ENCODE results near the gene SLC22A23. TPM values are rescaled to one million over a fixed set of nuclear protein-coding genes. Genes with fewer than 3 reads are reported as not detected.

Gene SLC22A23
- total and polyA plus RNA-seq, 2 donors (not counting 1 experiment from before 2014, with no cell fraction given), result 0.18 to 1.4 TPM

- H3K4me2 ChIP-seq (replicated peaks; ENCODE audit: low read depth, low read length, poor library complexity, severe bottlenecking), result no peak overlapping the region
- no peak for TF ChIP-seq EZH2 (IDR thresholded peaks at IDR 0.05; ENCODE audit: borderline replicate concordance, insufficient read depth, low read depth, low read length, poor library complexity, severe bottlenecking)
- TF ChIP-seq, protein P1, sequence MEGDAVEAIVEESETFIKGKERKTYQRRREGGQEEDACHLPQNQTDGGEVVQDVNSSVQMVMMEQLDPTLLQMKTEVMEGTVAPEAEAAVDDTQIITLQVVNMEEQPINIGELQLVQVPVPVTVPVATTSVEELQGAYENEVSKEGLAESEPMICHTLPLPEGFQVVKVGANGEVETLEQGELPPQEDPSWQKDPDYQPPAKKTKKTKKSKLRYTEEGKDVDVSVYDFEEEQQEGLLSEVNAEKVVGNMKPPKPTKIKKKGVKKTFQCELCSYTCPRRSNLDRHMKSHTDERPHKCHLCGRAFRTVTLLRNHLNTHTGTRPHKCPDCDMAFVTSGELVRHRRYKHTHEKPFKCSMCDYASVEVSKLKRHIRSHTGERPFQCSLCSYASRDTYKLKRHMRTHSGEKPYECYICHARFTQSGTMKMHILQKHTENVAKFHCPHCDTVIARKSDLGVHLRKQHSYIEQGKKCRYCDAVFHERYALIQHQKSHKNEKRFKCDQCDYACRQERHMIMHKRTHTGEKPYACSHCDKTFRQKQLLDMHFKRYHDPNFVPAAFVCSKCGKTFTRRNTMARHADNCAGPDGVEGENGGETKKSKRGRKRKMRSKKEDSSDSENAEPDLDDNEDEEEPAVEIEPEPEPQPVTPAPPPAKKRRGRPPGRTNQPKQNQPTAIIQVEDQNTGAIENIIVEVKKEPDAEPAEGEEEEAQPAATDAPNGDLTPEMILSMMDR (IDR thresholded peaks at IDR 0.05), result no peak
- no peak overlapping the region for H2AFZ ChIP-seq (ENCODE audit: insufficient read depth, low read depth, low read length, poor library complexity, severe bottlenecking)
- H3K9me3 ChIP-seq (ENCODE audit: control extremely low read depth in 1 of 3, control insufficient read depth in 2 of 3, insufficient read depth in 1 of 3, low read length in 2 of 3), result no peaks in the 10 kb centered on the region
- peaks cover 0 to 7% (median 2%) of the 10 kb centered on the region in 4 experiments for H3K27me3 ChIP-seq (replicated peaks in 1 of 4; ENCODE audit: control extremely low read depth in 1 of 4, control insufficient read depth in 3 of 4, insufficient read depth in 4 of 4, low read length in 3 of 4)
- H3K9ac ChIP-seq (ENCODE audit: low read length), result no peak overlapping the region
- peaks cover 29% of the 10 kb centered on the region for H3K4me1 Mint-ChIP-seq
- 68% methylated on average over 5 of the region's 8 CpGs for WGBS (ENCODE audit: insufficient coverage)
- no peaks in the 10 kb centered on the region for H3K9me3 Mint-ChIP-seq (ENCODE audit: insufficient read depth)
- no peak overlapping the region for H3K27ac ChIP-seq (ENCODE audit: low read length in 2 of 2)
- peaks cover 19% of the 10 kb centered on the region for H3K27me3 Mint-ChIP-seq
- peaks cover 13 to 21% of the 10 kb centered on the region in 2 donors for H3K4me1 ChIP-seq (ENCODE audit: control insufficient read depth in 2 of 2, insufficient read depth in 2 of 2, low read length in 2 of 2)
- DNase-seq (no peak), ATAC-seq (ENCODE audit: low read depth) (no peak)
- POLR2A ChIA-PET, result no interaction called here
- H3K27ac Mint-ChIP-seq, result no peak overlapping the region
- no peak overlapping the region for H3K4me3 ChIP-seq (ENCODE audit: control extremely low read depth in 1 of 5, extremely low read depth in 1 of 5, insufficient read depth in 1 of 5, low read depth in 2 of 5, low read length in 4 of 5)
- no peaks in the 10 kb centered on the region for H3K36me3 ChIP-seq (replicated peaks in 1 of 2; ENCODE audit: control extremely low read depth in 1 of 2, control insufficient read depth in 1 of 2, extremely low read depth in 1 of 2, insufficient read depth in 2 of 2, low read length in 1 of 2)
- H3K4me3 Mint-ChIP-seq, result no peak overlapping the region
- CTCF ChIA-PET, result no interaction called here
- no peaks in the 10 kb centered on the region for H4K20me1 ChIP-seq (ENCODE audit: control insufficient read depth, insufficient read depth, low read length, poor library complexity, severe bottlenecking)
- intact Hi-C loops (cut with micrococcal nuclease), result loop anchor here (10.0 kb wide), 2 partner anchors 1425 to 1655 kb away; partner anchors contain the start of genes CDYL and RPP40
- no peaks in the 10 kb centered on the region for H3K79me2 ChIP-seq (ENCODE audit: control insufficient read depth, insufficient read depth, low read length)
Observed at GRCh38 chr6:3349388-3350251, 107.2 kb downstream of the SLC22A23 start.

DNA sequence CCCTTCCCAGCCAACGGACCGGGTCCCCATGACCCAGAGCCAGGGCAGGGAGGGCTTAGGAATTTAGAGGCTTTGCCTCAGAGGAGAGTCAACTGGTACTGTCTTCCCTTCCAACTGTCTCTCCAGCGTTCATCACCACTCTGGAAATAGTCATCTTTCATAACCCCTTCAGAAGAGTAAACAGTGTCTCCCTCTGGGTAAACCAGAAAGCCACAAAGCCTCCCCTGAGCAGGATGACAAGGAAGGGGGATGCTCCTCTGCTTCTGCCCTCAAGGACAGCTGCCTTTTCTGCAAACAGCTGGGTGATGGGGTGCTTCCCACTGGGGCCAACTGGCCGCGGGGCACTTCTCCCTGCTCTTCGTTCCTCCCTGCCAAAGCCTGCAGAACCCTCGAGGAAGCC, 108.0 kb downstream of the SLC22A23 start:
- H3K4me3 Mint-ChIP-seq, result no peak overlapping the region
- no peak overlapping the region for H3K27ac Mint-ChIP-seq
- H3K9me3 ChIP-seq (ENCODE audit: control extremely low read depth in 1 of 3, control insufficient read depth in 2 of 3, insufficient read depth in 1 of 3, low read length in 2 of 3), result no peaks in the 10 kb centered on the region
- no peaks in the 10 kb centered on the region for H3K36me3 ChIP-seq (replicated peaks in 1 of 2; ENCODE audit: control extremely low read depth in 1 of 2, control insufficient read depth in 1 of 2, extremely low read depth in 1 of 2, insufficient read depth in 2 of 2, low read length in 1 of 2)
- H3K4me1 Mint-ChIP-seq, result peaks cover 26% of the 10 kb centered on the region
- H3K79me2 ChIP-seq (ENCODE audit: control insufficient read depth, insufficient read depth, low read length), result no peaks in the 10 kb centered on the region
- no peak overlapping the region for H3K4me2 ChIP-seq (replicated peaks; ENCODE audit: low read depth, low read length, poor library complexity, severe bottlenecking)
- peaks cover 13 to 21% of the 10 kb centered on the region in 2 donors for H3K4me1 ChIP-seq (ENCODE audit: control insufficient read depth in 2 of 2, insufficient read depth in 2 of 2, low read length in 2 of 2)
- no peak for DNase-seq
- H3K9ac ChIP-seq (ENCODE audit: low read length), result no peak overlapping the region
- 18% methylated on average over 7 of the region's 7 CpGs for WGBS (ENCODE audit: insufficient coverage)
- no peak for ATAC-seq (ENCODE audit: low read depth)
- no peak overlapping the region for H3K27ac ChIP-seq (ENCODE audit: low read length in 2 of 2)
- H3K27me3 Mint-ChIP-seq, result peaks cover 19% of the 10 kb centered on the region
- H3K9me3 Mint-ChIP-seq (ENCODE audit: insufficient read depth), result no peaks in the 10 kb centered on the region
- ChIA-PET POLR2A (no interaction called here), CTCF (no interaction called here)
- no peaks in the 10 kb centered on the region for H4K20me1 ChIP-seq (ENCODE audit: control insufficient read depth, insufficient read depth, low read length, poor library complexity, severe bottlenecking)
- no peak for TF ChIP-seq EZH2 (IDR thresholded peaks at IDR 0.05; ENCODE audit: borderline replicate concordance, insufficient read depth, low read depth, low read length, poor library complexity, severe bottlenecking)
- TF ChIP-seq, protein P1 (IDR thresholded peaks at IDR 0.05), result no peak
- intact Hi-C loops (cut with micrococcal nuclease), result no loop called here
- no peak overlapping the region for H3K4me3 ChIP-seq (ENCODE audit: control extremely low read depth in 1 of 5, extremely low read depth in 1 of 5, insufficient read depth in 1 of 5, low read depth in 2 of 5, low read length in 4 of 5)
- H3K27me3 ChIP-seq (replicated peaks in 1 of 4; ENCODE audit: control extremely low read depth in 1 of 4, control insufficient read depth in 3 of 4, insufficient read depth in 4 of 4, low read length in 3 of 4), result peaks cover 0 to 7% (median 2%) of the 10 kb centered on the region in 4 experiments
- H2AFZ ChIP-seq (ENCODE audit: insufficient read depth, low read depth, low read length, poor library complexity, severe bottlenecking), result no peak overlapping the region
